ENCODE results near the gene SMO. TPM values are rescaled to one million over a fixed set of nuclear protein-coding genes. Genes with fewer than 3 reads are reported as not detected.
"Not testable (repeated sequence)": the region's sequence is repeated elsewhere in the genome, so short reads cannot be mapped to it uniquely, and the experiment has no call there.

The SMO gene
- polyA plus RNA-seq, 4 donors = 0.54 to 23.0 (median 2.5) TPM; not detected in 1

DNA sequence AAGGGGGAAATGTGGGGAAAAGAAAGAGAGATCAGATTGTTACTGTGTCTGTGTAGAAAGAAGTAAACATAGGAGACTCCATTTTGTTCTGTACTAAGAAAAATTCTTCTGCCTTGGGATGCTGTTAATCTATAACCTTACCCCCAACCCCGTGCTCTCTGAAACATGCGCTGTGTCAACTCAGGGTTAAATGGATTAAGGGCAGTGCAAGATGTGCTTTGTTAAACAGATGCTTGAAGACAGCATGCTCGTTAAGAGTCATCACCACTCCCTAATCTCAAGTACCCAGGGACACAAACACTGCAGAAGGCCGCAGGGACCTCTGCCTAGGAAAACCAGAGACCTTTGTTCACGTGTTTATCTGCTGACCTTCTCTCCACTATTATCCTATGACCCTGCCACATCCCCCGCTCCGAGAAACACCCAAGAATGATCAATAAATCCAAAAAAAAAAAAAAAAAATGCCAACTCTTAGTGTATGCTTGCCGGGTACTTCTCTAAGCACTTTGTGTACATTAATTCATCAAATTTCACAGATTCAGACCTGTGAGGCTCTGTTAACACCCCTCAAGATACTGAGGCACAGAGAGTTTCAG lies 28.5 kb downstream of the SMO start:
- H3K4me1 ChIP-seq (ENCODE audit: control insufficient read depth in 3 of 3, insufficient read depth in 2 of 3, low read depth in 1 of 3, low read length in 2 of 3); FAIRE-seq; H3K4me3 ChIP-seq (ENCODE audit: low read depth in 1 of 3, low read length in 3 of 3); H3K27ac ChIP-seq (ENCODE audit: low read depth in 1 of 3, low read length in 2 of 3); H3K27me3 ChIP-seq (ENCODE audit: control insufficient read depth in 3 of 3, insufficient read depth in 3 of 3, low read length in 3 of 3); DNase-seq; H3K9me3 ChIP-seq (ENCODE audit: control insufficient read depth in 2 of 2, insufficient read depth in 1 of 2, low read depth in 1 of 2, low read length in 1 of 2): not testable (repeated sequence)
- H3K36me3 ChIP-seq (ENCODE audit: control insufficient read depth in 3 of 3, insufficient read depth in 2 of 3, low read depth in 1 of 3, low read length in 3 of 3) = peaks cover 0 to 14% (median 0%) of the 10 kb centered on the region in 3 donors
- WGBS, 3 donors = 37 to 64% (median 63%) methylated on average over 6 to 8 of the region's 8 CpGs

DNA sequence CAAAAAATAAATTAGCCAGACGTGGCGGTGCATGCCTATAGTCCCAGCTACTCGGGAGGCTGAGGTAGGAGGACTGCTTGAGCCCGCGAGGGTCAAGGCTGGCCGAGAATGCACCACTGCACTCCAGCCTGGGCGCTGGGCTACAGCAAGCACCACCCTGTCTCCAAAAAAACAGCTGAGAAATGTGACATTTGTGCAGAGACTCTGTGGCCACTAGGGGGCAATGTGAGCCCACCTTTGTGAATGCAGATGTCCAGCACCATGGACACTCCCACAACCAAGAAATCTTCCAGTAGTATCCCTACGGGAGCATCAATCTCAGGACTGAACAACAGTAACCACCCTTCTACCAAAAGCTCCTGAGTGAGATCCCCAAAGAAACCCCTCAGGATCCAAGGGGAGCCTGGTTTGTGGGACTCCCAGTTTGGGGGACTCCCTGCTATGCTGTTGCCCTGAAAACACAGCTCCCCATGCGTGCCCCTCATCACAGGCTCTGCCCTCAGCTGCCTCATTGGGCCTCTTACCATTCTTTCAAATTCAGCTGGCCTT lies 30.2 kb downstream of the SMO start:
- Histone ChIP-seq H3K27ac (ENCODE audit: low read depth in 1 of 3, low read length in 2 of 3) (no peak overlapping the region), H3K4me1 (ENCODE audit: control insufficient read depth in 3 of 3, insufficient read depth in 2 of 3, low read depth in 1 of 3, low read length in 2 of 3) (peaks cover 0 to 2% (median 0%) of the 10 kb centered on the region in 3 donors), H3K9me3 (ENCODE audit: control insufficient read depth in 2 of 2, insufficient read depth in 1 of 2, low read depth in 1 of 2, low read length in 1 of 2) (peaks cover 0 to 3% of the 10 kb centered on the region in 2 donors), H3K36me3 (ENCODE audit: control insufficient read depth in 3 of 3, insufficient read depth in 2 of 3, low read depth in 1 of 3, low read length in 3 of 3) (no peaks in the 10 kb centered on the region), H3K27me3 (ENCODE audit: control insufficient read depth in 3 of 3, insufficient read depth in 3 of 3, low read length in 3 of 3) (no peaks in the 10 kb centered on the region), H3K4me3 (ENCODE audit: low read depth in 1 of 3, low read length in 3 of 3) (no peak overlapping the region)
- DNase-seq = peak; percentile 84 to 86
- WGBS, 3 donors = 10 to 14% (median 12%) methylated on average over 9 of the region's 9 CpGs
- no peak for FAIRE-seq

DNA sequence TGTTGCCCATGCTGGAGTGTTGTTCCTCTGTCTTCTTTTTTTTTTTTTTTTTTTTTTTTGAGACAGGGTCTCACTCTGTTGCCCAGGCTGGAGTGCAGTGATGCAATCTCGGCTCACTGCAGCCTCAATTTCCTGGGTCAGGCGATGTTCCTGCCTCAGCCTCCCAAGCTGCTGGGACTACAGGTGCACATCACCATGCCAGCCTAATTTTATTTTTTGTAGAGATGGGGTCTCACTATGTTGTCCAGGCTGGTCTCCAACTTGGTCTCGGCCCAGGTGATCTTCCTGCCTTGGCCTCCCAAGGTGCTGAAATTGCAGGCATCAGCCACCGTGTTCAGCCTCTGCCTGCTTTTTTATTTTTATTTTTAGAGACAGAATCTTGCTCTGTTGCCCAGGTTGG lies 30.7 kb downstream of the SMO start:
- H3K9me3 ChIP-seq (ENCODE audit: control insufficient read depth in 2 of 2, insufficient read depth in 1 of 2, low read depth in 1 of 2, low read length in 1 of 2); H3K27ac ChIP-seq (ENCODE audit: low read depth in 1 of 3, low read length in 2 of 3); H3K36me3 ChIP-seq (ENCODE audit: control insufficient read depth in 3 of 3, insufficient read depth in 2 of 3, low read depth in 1 of 3, low read length in 3 of 3); H3K27me3 ChIP-seq (ENCODE audit: control insufficient read depth in 3 of 3, insufficient read depth in 3 of 3, low read length in 3 of 3); FAIRE-seq; DNase-seq; H3K4me3 ChIP-seq (ENCODE audit: low read depth in 1 of 3, low read length in 3 of 3); H3K4me1 ChIP-seq (ENCODE audit: control insufficient read depth in 3 of 3, insufficient read depth in 2 of 3, low read depth in 1 of 3, low read length in 2 of 3): not testable (repeated sequence)
- WGBS, 3 donors = 87 to 93% (median 89%) methylated on average over 4 of the region's 4 CpGs

DNA sequence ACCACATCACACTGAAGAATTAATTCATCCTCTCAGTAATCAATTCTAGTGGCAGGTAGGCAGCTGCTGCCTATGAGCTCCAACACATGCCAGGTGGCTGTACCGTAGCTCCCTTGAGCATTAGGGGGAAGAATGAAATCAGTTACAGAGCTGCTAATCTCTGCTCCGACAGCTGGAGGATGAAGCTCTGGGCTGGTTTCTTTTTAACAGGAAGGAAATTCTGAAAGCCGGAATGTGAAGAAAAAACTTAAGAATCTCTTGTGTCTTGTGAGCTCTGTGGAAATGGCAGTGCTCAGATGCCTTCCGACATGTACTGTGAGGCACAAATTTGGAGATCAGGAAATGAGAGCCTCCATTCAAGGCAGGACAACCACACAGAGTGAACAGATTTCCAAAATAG lies 33.6 kb downstream of the SMO start:
- 16 to 30% (median 27%) methylated on average over 4 of the region's 4 CpGs for WGBS, 3 donors
- H3K36me3 ChIP-seq (ENCODE audit: control insufficient read depth in 3 of 3, insufficient read depth in 2 of 3, low read depth in 1 of 3, low read length in 3 of 3) = no peaks in the 10 kb centered on the region
- no peak for DNase-seq
- FAIRE-seq = no peak
- no peaks in the 10 kb centered on the region for H3K9me3 ChIP-seq (ENCODE audit: control insufficient read depth in 2 of 2, insufficient read depth in 1 of 2, low read depth in 1 of 2, low read length in 1 of 2)
- peaks cover 0 to 6% (median 5%) of the 10 kb centered on the region in 3 donors for H3K4me1 ChIP-seq (ENCODE audit: control insufficient read depth in 3 of 3, insufficient read depth in 2 of 3, low read depth in 1 of 3, low read length in 2 of 3)
- H3K27me3 ChIP-seq (ENCODE audit: control insufficient read depth in 3 of 3, insufficient read depth in 3 of 3, low read length in 3 of 3) = no peaks in the 10 kb centered on the region
- H3K27ac ChIP-seq (ENCODE audit: low read depth in 1 of 3, low read length in 2 of 3) = no peak overlapping the region
- no peak overlapping the region for H3K4me3 ChIP-seq (ENCODE audit: low read depth in 1 of 3, low read length in 3 of 3)

DNA sequence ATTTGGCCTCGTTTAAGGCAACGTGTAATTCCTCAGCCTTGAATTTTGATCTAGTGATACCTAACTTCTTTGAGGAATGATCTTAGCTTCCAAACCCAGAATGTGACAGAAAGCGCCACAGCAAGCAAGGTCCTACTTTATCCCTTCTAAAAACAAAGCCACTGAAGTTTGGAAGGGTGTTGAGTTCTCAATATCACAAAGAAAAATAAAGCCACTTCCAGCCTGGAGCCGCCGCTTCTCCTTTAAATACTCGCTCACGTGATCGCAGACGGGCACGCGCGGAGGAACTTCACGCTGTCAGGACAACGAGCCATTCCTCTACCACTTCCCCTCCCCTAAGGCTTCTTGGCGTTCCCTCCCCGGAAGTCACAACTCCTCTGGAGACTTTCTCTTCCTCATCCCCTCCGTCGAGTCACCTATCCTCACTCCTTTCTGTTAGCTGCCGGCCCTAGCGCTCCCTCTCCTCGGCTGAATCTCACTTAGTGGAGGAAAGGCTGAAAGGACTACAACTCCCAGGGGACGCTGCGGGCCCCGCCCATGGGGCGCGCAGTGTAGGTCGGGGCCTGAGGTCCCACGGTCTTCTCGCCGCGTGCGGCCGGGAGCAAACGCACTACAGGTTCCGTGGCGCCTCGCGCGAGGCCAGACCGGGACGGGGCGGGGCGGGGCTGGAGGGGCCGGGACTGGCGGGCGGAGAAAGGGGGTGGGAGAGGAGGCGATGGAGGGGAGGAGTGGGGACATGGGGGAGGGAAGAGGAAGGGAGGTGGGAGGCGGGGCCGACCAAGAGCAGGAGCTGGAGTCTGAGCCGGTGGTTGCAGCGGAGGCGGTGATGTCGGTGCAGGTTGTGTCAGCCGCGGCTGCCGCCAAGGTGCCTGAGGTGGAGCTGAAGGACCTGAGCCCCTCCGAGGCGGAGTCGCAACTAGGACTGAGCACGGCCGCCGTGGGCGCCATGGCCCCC lies 36.1 kb downstream of the SMO start, which contains the start of gene AHCYL2:
AHCYL2 (plus strand) TSS at position 780 of the 955 bp plus-strand sequence.
- Histone ChIP-seq H3K36me3 (ENCODE audit: control insufficient read depth in 3 of 3, insufficient read depth in 2 of 3, low read depth in 1 of 3, low read length in 3 of 3) (no peaks in the 10 kb centered on the region), H3K27ac (ENCODE audit: low read depth in 1 of 3, low read length in 2 of 3) (peak within 1 kb of the TSS; percentile 74 to 97 (median 95)), H3K27me3 (ENCODE audit: control insufficient read depth in 3 of 3, insufficient read depth in 3 of 3, low read length in 3 of 3) (no peaks in the 10 kb centered on the region), H3K9me3 (ENCODE audit: control insufficient read depth in 2 of 2, insufficient read depth in 1 of 2, low read depth in 1 of 2, low read length in 1 of 2) (no peaks in the 10 kb centered on the region), H3K4me3 (ENCODE audit: low read depth in 1 of 3, low read length in 3 of 3) (peak within 1 kb of the TSS; percentile 58 to 91 (median 77)), H3K4me1 (ENCODE audit: control insufficient read depth in 3 of 3, insufficient read depth in 2 of 3, low read depth in 1 of 3, low read length in 2 of 3) (peaks cover 0 to 10% (median 5%) of the 10 kb centered on the region in 3 donors)
- 0 to 1% (median 0%) methylated on average over 50 to 63 of the region's 63 CpGs for WGBS, 3 donors
- DNase-seq (peak; percentile 98 to 100), FAIRE-seq (no peak)

DNA sequence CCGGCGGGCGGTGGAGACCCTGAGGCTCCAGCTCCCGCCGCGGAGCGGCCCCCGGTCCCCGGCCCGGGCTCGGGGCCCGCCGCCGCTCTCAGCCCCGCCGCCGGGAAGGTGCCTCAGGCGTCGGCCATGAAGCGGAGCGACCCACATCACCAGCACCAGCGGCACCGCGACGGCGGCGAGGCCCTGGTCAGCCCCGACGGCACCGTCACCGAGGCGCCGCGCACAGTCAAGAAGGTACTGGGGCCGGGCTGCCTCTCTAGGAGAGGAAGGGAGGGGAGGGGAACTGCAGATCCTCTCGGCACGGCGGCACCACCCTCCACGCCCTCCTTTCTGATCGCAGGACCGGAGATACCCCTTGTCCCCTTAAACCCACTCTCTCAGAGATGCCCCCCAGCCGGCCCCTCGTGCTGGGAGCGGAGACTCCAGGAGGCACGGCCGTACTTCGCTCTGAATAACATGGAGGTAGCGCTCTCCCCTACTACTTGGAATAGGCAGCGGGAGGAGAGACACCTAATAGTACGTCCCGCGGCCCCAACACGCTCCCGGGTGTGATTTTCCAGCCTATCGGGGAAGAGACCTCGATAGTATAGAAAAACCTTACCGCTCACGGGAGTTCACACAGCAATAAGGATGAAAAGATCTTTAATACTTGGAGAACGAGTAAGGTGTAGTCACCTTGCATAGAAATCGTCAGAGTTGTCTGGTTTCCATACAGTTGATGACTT lies 36.9 kb downstream of the SMO start:
- H3K27ac ChIP-seq (ENCODE audit: low read depth in 1 of 3, low read length in 2 of 3) = peak overlapping the region; percentile 68 to 83 (median 73)
- H3K4me1 ChIP-seq (ENCODE audit: control insufficient read depth in 3 of 3, insufficient read depth in 2 of 3, low read depth in 1 of 3, low read length in 2 of 3) = peaks cover 0 to 10% (median 5%) of the 10 kb centered on the region in 3 donors
- no peaks in the 10 kb centered on the region for H3K9me3 ChIP-seq (ENCODE audit: control insufficient read depth in 2 of 2, insufficient read depth in 1 of 2, low read depth in 1 of 2, low read length in 1 of 2)
- WGBS, 3 donors = 0 to 1% (median 1%) methylated on average over 44 to 60 of the region's 60 CpGs
- no peaks in the 10 kb centered on the region for H3K36me3 ChIP-seq (ENCODE audit: control insufficient read depth in 3 of 3, insufficient read depth in 2 of 3, low read depth in 1 of 3, low read length in 3 of 3)
- DNase-seq = peak; percentile 58 to 81
- no peak for FAIRE-seq
- no peaks in the 10 kb centered on the region for H3K27me3 ChIP-seq (ENCODE audit: control insufficient read depth in 3 of 3, insufficient read depth in 3 of 3, low read length in 3 of 3)
- H3K4me3 ChIP-seq (ENCODE audit: low read depth in 1 of 3, low read length in 3 of 3) = peak overlapping the region; percentile 58 to 91 (median 77)

DNA sequence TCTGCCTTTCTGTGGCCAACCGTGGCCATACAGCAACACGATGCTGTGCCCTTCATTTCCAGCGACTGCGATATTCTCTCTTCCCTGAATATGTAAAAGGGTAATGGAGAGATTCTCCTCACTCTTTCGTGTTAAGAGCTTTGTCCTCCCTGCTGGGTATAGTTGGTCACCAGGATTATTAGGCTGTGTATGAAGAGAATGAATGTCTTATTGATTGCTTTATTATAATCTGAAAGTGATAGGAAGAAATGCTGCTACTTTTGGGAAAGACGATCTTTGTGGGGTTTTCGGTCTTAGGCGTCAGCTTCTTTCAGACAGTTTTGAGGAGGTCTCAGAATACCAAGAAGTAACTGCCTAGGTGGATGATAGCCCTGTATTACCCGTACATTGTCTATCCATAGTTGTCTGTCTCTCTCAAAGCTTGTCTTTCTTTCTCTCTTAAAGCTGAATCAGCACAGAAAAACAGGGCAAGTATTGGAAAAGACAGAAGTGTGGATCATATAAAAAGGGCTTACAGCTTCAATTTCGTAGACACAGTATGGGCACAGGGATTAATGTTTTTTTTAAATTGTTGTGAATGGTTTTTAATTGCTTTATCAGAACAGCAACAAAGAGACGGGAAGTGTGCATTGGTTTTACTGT lies 37.6 kb downstream of the SMO start:
- Histone ChIP-seq H3K9me3 (ENCODE audit: control insufficient read depth in 2 of 2, insufficient read depth in 1 of 2, low read depth in 1 of 2, low read length in 1 of 2) (no peaks in the 10 kb centered on the region), H3K4me1 (ENCODE audit: control insufficient read depth in 3 of 3, insufficient read depth in 2 of 3, low read depth in 1 of 3, low read length in 2 of 3) (peaks cover 0 to 10% (median 5%) of the 10 kb centered on the region in 3 donors), H3K27me3 (ENCODE audit: control insufficient read depth in 3 of 3, insufficient read depth in 3 of 3, low read length in 3 of 3) (no peaks in the 10 kb centered on the region), H3K27ac (ENCODE audit: low read depth in 1 of 3, low read length in 2 of 3) (peak overlapping the region in 2 of 3 donors; percentile 73 to 83), H3K36me3 (ENCODE audit: control insufficient read depth in 3 of 3, insufficient read depth in 2 of 3, low read depth in 1 of 3, low read length in 3 of 3) (no peaks in the 10 kb centered on the region), H3K4me3 (ENCODE audit: low read depth in 1 of 3, low read length in 3 of 3) (peak overlapping the region; percentile 58 to 91 (median 77))
- 14 to 25% (median 22%) methylated on average over 11 of the region's 11 CpGs for WGBS, 3 donors
- DNase-seq (no peak), FAIRE-seq (no peak)

Data from small intestine (tissue), 7 donors.